ENCODE data around the gene C4orf33.
"Not testable (repeated sequence)": the region's sequence is repeated elsewhere in the genome, so short reads cannot be mapped to it uniquely, and the experiment has no call there.

The C4orf33 gene, protein sequence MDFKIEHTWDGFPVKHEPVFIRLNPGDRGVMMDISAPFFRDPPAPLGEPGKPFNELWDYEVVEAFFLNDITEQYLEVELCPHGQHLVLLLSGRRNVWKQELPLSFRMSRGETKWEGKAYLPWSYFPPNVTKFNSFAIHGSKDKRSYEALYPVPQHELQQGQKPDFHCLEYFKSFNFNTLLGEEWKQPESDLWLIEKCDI

DNA sequence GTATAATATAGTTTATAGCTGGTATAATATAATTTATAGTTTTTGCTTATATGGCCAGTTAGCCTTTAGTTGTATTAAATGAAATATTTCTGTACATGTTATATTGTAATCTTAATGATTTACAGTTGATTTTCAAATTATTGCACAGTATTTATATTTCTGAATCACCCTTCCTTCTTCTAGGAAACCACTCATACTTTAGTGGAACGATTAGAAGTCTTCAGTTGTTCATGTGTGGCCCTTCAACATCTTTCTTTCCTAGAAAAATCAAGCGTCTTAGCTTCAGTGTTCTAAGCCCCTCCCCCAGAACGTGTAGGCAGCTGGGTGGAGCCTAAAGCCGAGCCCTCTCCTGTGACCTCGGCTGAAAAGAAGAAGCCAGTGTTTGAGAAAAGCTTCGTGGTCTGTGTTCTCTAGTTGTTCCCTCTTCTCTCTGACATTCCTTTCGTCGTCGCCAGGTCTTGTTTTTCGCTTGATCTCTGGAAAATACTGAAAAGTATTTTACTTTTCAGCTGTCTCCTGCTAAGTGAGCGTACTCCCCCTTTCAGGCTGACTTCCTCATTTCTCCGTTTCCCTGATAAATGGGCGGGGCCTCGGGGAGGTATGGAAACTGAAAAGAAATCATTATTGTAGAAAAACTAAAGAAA lies at the start of gene C4orf33:
Gene C4orf33 (plus strand): TSS at position 342 of the 644 bp plus-strand sequence. CDS start 6,459 bp downstream, outside the sequence.
- DNase-seq: peak; percentile 86 to 88
- TF ChIP-seq GATA1 (IDR thresholded peaks at IDR 0.05; ENCODE audit: low read depth, low read length): no peak
- TF ChIP-seq POLR2A (IDR thresholded peaks at IDR 0.05; ENCODE audit: low read length): peak; percentile 80

DNA sequence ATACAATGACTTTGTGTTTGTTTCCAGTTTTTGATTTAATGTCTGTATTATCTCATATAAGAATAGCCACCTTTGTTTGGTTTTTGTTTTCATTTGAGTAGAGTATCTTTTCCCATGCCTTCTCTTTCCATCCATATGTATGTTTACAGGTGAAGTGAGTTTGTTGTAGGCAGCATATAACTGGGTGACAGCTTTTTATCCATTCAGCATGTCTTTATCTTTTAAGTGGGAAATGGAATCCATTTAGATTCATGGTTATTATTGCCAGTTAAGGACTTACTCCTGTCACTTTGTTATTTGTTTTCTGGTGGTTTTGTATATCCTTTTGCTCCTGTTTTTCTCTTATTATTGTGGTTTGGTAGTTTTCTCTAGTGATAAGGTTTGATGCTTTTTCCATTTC lies 36.9 kb upstream of the C4orf33 start:
- TF ChIP-seq POLR2A (IDR thresholded peaks at IDR 0.05; ENCODE audit: low read length): no peak
- TF ChIP-seq GATA1 (IDR thresholded peaks at IDR 0.05; ENCODE audit: low read depth, low read length): no peak
- no peak for DNase-seq

DNA sequence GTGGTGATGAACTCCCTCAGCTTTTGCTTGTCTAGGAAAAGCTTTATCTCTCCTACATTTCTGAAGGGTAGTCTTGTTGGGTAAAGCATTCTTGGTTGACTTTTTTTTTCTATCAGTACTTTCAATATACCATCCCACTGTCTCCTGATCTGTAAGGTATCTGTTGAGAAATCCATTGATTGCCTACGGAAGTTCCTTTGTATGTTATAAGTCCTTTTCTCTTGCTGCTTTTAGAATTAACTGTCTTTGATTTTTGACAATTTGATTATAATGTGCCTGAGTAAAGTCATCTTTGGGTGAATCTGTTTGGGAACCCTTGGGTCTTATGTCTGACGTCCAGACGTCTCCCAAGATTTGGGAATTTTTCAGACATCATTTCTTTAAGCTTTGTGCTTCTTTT lies 33.4 kb upstream of the C4orf33 start:
- TF ChIP-seq POLR2A (IDR thresholded peaks at IDR 0.05; ENCODE audit: low read length) (no peak), GATA1 (IDR thresholded peaks at IDR 0.05; ENCODE audit: low read depth, low read length) (no peak)
- DNase-seq: no peak

DNA sequence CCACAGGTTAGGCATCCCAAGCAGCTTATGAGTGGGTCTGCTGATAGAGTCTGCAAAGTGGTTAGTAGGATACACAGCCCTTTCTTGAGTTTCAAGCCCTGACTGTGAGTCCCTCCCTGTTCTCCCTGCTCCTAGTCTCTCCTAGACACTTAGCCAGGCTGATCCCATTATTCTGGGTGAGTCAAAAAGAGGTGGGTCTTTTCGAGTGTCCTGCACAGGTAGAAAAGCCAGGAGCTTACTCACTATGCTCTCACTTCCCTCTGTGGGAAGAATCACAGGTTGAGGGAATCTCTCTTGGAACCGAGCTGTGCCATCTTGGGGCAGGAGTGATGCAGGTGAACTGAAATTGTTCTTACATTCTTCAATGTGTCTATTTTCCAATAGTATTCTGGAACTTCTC lies 32.3 kb upstream of the C4orf33 start:
- TF ChIP-seq POLR2A (IDR thresholded peaks at IDR 0.05; ENCODE audit: low read length) (no peak), GATA1 (IDR thresholded peaks at IDR 0.05; ENCODE audit: low read depth, low read length) (no peak)
- DNase-seq: no peak

DNA sequence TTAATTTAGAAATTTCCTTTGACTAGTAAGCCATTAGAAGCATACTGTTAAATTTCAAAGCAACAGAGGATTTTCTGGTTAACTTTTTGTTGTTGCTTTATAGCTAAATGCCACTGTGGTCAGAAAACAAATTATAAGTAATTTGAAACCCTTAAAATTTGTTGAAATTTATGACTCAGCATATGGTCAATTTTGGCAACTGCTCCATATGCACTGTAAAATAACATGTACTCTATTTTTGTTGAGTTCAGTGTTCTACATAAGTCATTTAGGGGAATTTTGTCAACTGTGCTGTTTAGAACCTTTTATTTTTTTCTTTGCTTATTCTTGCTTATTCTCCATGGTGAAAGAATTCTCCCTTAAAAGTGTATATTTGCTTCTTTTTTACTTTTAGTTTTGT lies 31.2 kb upstream of the C4orf33 start:
- DNase-seq: no peak

DNA sequence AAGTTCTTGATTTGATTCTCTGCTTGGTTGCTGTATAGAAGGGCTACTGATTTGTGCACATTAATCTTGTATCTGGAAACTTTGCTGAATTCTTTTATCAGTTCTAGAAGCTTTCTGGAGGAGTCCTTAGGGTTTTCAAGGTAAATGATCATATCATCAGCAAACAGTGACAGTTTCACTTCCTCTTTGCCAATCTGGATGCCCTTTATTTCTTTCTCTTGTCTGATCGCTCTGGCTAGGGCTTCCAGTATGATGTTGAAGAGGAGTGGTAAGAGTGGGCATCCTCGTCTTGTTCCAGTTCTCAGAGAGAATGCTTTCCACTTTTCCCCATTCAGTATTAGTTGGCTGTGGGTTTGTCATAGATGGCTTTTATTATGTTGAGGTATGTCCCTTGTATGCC lies 26.4 kb upstream of the C4orf33 start:
- DNase-seq: not testable (repeated sequence)

More for the DNA sequence above, 31.2 kb upstream of the C4orf33 start:
- TF ChIP-seq POLR2A (IDR thresholded peaks at IDR 0.05; ENCODE audit: low read length): no peak
- no peak for TF ChIP-seq GATA1 (IDR thresholded peaks at IDR 0.05; ENCODE audit: low read depth, low read length)

DNA sequence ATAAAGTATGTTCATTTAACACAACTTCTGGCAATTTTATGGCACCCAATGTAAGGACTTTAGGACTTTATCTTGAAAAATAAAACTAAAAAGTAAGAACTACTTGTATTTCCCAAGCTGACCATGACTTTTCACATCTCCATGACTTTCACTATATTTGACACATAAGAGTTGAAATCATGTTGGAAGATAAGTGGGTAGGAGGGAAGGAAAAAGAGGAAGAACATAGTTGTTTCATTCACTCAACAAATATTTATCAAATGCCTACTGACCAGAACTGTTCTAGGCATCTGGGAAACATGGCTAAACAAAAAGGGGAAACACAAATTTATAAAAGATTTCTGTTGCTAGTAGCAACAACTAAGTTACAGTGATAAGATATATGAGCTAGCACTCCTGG lies 18.6 kb upstream of the C4orf33 start:
- TF ChIP-seq POLR2A (IDR thresholded peaks at IDR 0.05; ENCODE audit: low read length) (no peak), GATA1 (IDR thresholded peaks at IDR 0.05; ENCODE audit: low read depth, low read length) (no peak)

DNA sequence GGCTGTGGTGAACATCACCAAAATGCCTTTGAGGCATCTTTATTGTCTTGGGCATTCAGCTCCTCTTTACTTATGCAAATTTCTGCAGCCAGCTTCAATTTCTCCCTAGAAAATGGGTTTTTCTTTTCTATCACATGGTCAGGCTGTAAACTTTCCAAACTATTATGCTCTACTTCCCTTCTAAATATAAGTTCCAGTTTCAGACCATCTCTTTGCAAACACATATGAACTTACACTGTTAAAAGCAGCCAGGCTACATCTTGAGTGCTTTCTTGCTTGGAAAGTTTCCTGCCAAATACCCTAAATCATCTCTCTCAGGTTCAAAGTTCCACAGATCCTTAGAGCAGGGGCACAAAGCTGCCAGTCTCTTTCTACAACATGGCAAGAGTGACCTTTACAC lies 15.8 kb upstream of the C4orf33 start:
- no peak for DNase-seq
- TF ChIP-seq POLR2A (IDR thresholded peaks at IDR 0.05; ENCODE audit: low read length) (no peak), GATA1 (IDR thresholded peaks at IDR 0.05; ENCODE audit: low read depth, low read length) (no peak)

More for the DNA sequence above, 18.6 kb upstream of the C4orf33 start:
- no peak for DNase-seq

DNA sequence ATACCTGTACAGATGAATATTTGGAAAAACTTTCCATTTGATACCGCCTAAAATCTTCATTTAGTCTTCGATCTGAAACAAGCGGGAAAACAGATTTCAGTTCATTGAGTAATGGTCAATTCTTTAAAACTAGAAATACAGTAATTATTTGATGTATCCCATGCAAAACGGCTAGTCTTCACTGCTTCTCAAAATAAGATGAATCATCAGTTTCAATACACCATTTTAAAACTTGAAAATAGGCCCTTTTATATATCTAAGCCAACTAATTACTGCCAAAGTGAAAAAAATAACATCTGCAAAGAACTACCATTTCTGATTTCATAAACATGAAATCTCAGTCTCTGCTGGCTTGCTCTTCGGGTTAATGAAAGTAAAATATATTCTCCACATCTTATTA lies 13.7 kb upstream of the C4orf33 start:
- no peak for DNase-seq
- TF ChIP-seq GATA1 (IDR thresholded peaks at IDR 0.05; ENCODE audit: low read depth, low read length): no peak
- TF ChIP-seq POLR2A (IDR thresholded peaks at IDR 0.05; ENCODE audit: low read length): no peak

DNA sequence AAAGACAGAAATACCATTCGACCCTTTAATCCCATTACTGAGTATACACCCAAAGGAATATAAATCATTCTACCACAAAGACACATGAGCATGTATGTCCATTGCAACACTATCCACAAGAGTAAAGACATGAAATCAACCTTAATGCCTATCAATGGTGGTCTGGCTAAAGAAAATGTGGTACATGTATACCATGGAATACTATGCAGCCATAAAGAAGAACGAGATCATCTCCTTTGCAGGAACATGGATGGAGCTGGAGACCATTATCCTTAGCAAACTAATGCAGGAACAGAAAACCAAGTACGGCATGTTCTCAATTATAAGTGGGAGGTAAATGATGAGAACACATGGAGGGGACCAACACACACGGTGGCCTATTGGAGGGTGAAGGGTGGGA lies 10.5 kb upstream of the C4orf33 start:
- no peak for TF ChIP-seq GATA1 (IDR thresholded peaks at IDR 0.05; ENCODE audit: low read depth, low read length)
- no peak for TF ChIP-seq POLR2A (IDR thresholded peaks at IDR 0.05; ENCODE audit: low read length)
- no peak for DNase-seq

DNA sequence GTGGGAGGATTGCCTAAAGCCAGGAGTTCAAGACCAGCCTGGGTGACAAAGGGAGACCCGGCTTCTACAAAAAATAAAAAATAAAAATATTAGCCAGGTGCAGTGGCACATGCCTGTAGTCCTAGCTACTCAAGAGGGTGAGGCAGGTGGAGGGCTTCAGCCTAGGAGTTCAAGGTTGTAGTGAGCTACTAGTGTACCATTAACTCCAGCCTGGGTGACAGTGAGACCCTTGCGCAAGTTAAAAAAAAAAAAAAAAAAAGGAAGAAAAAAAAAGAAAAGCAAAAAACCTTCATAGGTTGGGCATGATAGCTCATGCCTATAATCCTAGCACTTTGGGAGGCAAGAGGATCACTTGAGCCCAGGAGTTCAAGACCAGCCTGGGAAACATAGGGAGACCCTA lies 8.4 kb upstream of the C4orf33 start:
- TF ChIP-seq POLR2A (IDR thresholded peaks at IDR 0.05; ENCODE audit: low read length) (no peak), GATA1 (IDR thresholded peaks at IDR 0.05; ENCODE audit: low read depth, low read length) (no peak)

DNA sequence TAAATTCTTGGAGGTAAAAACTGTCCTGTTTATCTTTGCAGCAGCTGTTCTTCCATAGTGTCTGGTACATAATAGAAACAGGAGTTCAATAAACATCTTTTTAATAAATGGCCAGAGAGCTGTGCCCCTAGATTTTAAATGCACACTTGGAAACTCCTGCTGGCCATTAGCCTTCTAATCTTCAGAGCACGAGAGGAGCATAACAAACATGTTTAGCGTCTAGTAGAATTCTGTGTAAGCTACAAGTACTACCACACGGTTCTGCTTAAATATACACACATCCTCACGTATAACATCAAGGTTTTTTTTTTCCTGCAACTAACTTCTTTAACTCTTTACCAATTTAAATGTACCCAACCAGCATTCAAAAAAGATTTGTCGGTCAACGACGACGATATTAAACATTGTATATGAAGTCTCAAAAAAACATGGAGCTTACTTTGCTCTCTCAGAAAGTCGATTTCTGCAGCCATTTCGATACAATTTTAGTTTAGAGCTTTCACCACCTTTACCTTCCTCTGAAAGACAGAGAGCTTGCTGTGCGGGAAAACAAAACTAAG lies 3.2 kb upstream of the C4orf33 start:
- DNase-seq: peak; percentile 59 to 71

More for the DNA sequence above, 8.4 kb upstream of the C4orf33 start:
- DNase-seq: no peak

DNA sequence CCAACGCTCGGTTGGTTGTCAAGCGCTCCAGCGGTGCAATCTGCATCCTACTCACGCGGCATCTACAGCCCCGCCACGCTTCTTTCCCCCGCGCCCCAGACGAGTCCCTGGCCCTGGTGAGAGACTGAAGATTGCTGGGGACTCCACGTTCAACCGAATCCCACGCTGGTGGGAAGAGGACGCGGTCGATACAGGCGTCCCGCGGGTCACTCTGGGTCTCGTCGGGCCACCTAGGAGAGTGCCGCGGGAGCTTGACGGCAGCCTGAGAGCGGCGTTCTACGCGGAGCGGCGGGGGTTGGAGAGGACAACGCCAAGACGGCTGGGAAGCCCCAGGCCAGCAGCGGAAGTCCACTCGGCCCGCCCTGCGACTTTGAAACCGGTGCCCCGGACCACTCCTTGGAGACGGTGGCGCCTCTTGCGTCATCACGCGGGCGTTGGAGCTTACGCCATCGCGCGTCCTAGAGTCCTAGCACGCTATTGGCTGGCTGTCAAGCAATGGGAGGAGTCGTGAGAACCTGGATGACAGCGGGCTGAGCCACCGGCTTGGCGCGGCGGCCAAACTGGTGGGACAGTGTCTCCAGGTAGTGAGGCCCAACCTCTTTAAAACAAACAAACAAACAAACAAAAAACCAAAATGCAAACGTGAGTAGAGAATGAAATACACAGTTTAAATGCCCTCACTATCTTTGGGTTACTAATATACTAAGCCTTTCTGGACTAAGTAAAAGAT lies 2.6 kb upstream of the C4orf33 start, which contains the start of gene SCLT1:
Gene SCLT1 (minus strand): TSS at position 349 of the 730 bp plus-strand sequence. CDS start 436 bp downstream, outside the sequence.
- DNase-seq: peak; percentile 99
- TF ChIP-seq GATA1 (IDR thresholded peaks at IDR 0.05; ENCODE audit: low read depth, low read length) (no peak), POLR2A (IDR thresholded peaks at IDR 0.05; ENCODE audit: low read length) (peak; percentile 99)

More for the DNA sequence above, 3.2 kb upstream of the C4orf33 start:
- TF ChIP-seq POLR2A (IDR thresholded peaks at IDR 0.05; ENCODE audit: low read length): no peak
- no peak for TF ChIP-seq GATA1 (IDR thresholded peaks at IDR 0.05; ENCODE audit: low read depth, low read length)

DNA sequence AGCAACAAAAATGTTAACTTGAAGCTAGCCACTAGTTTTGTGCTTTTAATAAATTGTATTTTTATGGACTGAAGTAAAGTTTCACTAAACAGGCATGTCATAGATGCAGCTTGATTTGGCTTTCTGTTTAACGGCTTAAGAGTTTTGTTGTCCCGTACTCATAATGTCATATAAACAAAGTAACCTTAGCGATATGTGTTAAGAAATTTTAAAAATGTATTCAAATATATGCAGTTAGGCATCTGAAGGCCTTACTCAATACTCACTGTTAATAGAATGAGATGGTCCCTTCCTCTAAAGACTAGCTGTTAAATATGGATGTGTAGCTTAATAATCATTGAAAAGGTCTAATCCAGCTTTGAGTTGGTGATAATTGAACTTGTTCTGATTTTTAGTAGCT lies 1.6 kb upstream of the C4orf33 start:
- peak; percentile 25 to 53 for DNase-seq
- TF ChIP-seq POLR2A (IDR thresholded peaks at IDR 0.05; ENCODE audit: low read length) (no peak), GATA1 (IDR thresholded peaks at IDR 0.05; ENCODE audit: low read depth, low read length) (no peak)
